H9 (cell line): ENCODE results near the gene GPR143. TPM values are rescaled to one million over a fixed set of nuclear protein-coding genes. Genes with fewer than 3 reads are reported as not detected.

ENCODE experiments used
- DNase-seq: peaks from one replicate; pipeline ENCODE4 v3.0.0-alpha.2; 2017
- H2AFZ ChIP-seq: one replicate; pipeline ENCODE4 v1.6.1; 2013; ENCODE audit warnings: mild to moderate bottlenecking, low read length, control low read depth, moderate library complexity
- H2AK5ac ChIP-seq: 2 replicates; pipeline ENCODE4 v1.6.1; 2013; ENCODE audit warnings: low read length, control low read depth, mixed read lengths; ENCODE audit not compliant: insufficient read length
- H2BK120ac ChIP-seq: one replicate; pipeline ENCODE4 v1.6.1; 2013; ENCODE audit warnings: low read depth, mild to moderate bottlenecking, low read length, control low read depth, inconsistent platforms; ENCODE audit not compliant: poor library complexity, severe bottlenecking
- H2BK12ac ChIP-seq: 2 replicates; pipeline ENCODE4 v1.6.1; 2013; ENCODE audit warnings: low read length, control low read depth, mixed read lengths, low read depth; ENCODE audit not compliant: insufficient read length
- H2BK15ac ChIP-seq: 2 replicates; pipeline ENCODE4 v1.6.1; 2013; ENCODE audit warnings: low read depth, low read length, control low read depth
- H2BK20ac ChIP-seq: one replicate; pipeline ENCODE4 v1.6.1; 2013; ENCODE audit warnings: low read depth, mild to moderate bottlenecking, low read length, control low read depth, inconsistent platforms; ENCODE audit not compliant: poor library complexity, severe bottlenecking
- H2BK5ac ChIP-seq: 2 replicates; pipeline ENCODE4 v1.6.1; 2013; ENCODE audit warnings: low read length, control low read depth, mixed read lengths; ENCODE audit not compliant: insufficient read length
- H3K14ac ChIP-seq: 2 replicates; pipeline ENCODE4 v1.6.1; 2013; ENCODE audit warnings: low read length, control low read depth; ENCODE audit not compliant: insufficient read depth
- H3K18ac ChIP-seq: 2 replicates; pipeline ENCODE4 v1.6.1; 2013; ENCODE audit warnings: low read depth, mild to moderate bottlenecking, mixed read lengths, low read length, control low read depth; ENCODE audit not compliant: insufficient read length
- H3K23ac ChIP-seq: 2 replicates; pipeline ENCODE4 v1.6.1; 2013; ENCODE audit warnings: low read length, control low read depth, mixed read lengths, low read depth; ENCODE audit not compliant: insufficient read length
- H3K23me2 ChIP-seq: 2 replicates; pipeline ENCODE4 v1.6.1; 2013; ENCODE audit warnings: low read depth, mild to moderate bottlenecking, mixed read lengths, low read length, control low read depth; ENCODE audit not compliant: insufficient read length, poor library complexity, severe bottlenecking
- H3K27ac ChIP-seq: 2 replicates; pipeline ENCODE4 v1.5.1; 2013; ENCODE audit warnings: low read length, control low read depth, mixed read lengths, low read depth; ENCODE audit not compliant: insufficient read length
- H3K27me3 ChIP-seq: 2 replicates; pipeline ENCODE4 v1.6.1; 2013; ENCODE audit warnings: low read length, control low read depth, inconsistent platforms; ENCODE audit not compliant: insufficient read depth
- H3K4ac ChIP-seq: 2 replicates; pipeline ENCODE4 v1.6.1; 2013; ENCODE audit warnings: low read depth, mild to moderate bottlenecking, control low read depth, inconsistent platforms, low read length, moderate library complexity
- H3K4me1 ChIP-seq: 2 replicates; pipeline ENCODE4 v1.6.1; 2013; ENCODE audit warnings: low read length, control low read depth, inconsistent platforms; ENCODE audit not compliant: insufficient read depth
- H3K4me2 ChIP-seq: 2 replicates; pipeline ENCODE4 v1.6.1; 2013; ENCODE audit warnings: low read length, control low read depth, mixed read lengths; ENCODE audit not compliant: insufficient read length, insufficient read depth
- H3K56ac ChIP-seq: 2 replicates; pipeline ENCODE4 v1.6.1; 2013; ENCODE audit warnings: low read depth, mild to moderate bottlenecking, mixed read lengths, low read length, control low read depth; ENCODE audit not compliant: insufficient read length
- H3K79me1 ChIP-seq: 2 replicates; pipeline ENCODE4 v1.6.1; 2013; ENCODE audit warnings: low read depth, mild to moderate bottlenecking, moderate library complexity, low read length, control low read depth, inconsistent platforms; ENCODE audit not compliant: insufficient read depth, poor library complexity, severe bottlenecking
- H3K79me2 ChIP-seq: 2 replicates; pipeline ENCODE4 v1.6.1; 2013; ENCODE audit warnings: low read length, control low read depth, inconsistent platforms; ENCODE audit not compliant: insufficient read depth
- H3K9ac ChIP-seq: 2 replicates; pipeline ENCODE4 v1.6.1; 2013; ENCODE audit warnings: low read length, control low read depth, mixed read lengths; ENCODE audit not compliant: insufficient read length; ENCODE audit errors: extremely low read depth
- H3K9me3 ChIP-seq: one replicate; pipeline ENCODE4 v1.6.1; 2013; ENCODE audit warnings: low read depth, low read length, inconsistent platforms; ENCODE audit not compliant: control insufficient read depth
- H3T11ph ChIP-seq: one replicate; pipeline ENCODE4 v1.6.1; 2013; ENCODE audit warnings: mild to moderate bottlenecking, low read length, control low read depth, inconsistent platforms
- H4K20me1 ChIP-seq: one replicate; pipeline ENCODE4 v1.6.1; 2013; ENCODE audit not compliant: control insufficient read depth, insufficient read length, insufficient read depth
- H4K5ac ChIP-seq: 2 replicates; pipeline ENCODE4 v1.6.1; 2013; ENCODE audit warnings: low read depth, mild to moderate bottlenecking, mixed read lengths, low read length, control low read depth; ENCODE audit not compliant: insufficient read length
- H4K8ac ChIP-seq: replicated peaks from 2 replicates; pipeline ENCODE4 v1.6.1; 2013; ENCODE audit warnings: low read length, control low read depth, mixed read lengths, low read depth; ENCODE audit not compliant: insufficient read length
- H4K91ac ChIP-seq: 2 replicates; pipeline ENCODE4 v1.6.1; 2013; ENCODE audit warnings: low read depth, mild to moderate bottlenecking, moderate library complexity, mixed read lengths, low read length, control low read depth; ENCODE audit not compliant: insufficient read length
- H3K27ac Mint-ChIP-seq, 3 experiments: 2 replicates in 2 of 3; 3 replicates in 1 of 3; pipeline ENCODE4 v1.8.0; 2020 to 2021; ENCODE audit warnings: mixed read lengths in 3 of 3, mild to moderate bottlenecking in 1 of 3, moderate library complexity in 1 of 3
- H3K27me3 Mint-ChIP-seq: 2 replicates; pipeline ENCODE4 v1.8.0; 2021; ENCODE audit warnings: low read depth, mild to moderate bottlenecking, moderate library complexity, mixed read lengths
- H3K36me3 Mint-ChIP-seq, 3 experiments: 2 replicates in 2 of 3; 3 replicates in 1 of 3; pipeline ENCODE4 v1.8.0; 2020 to 2021; ENCODE audit warnings: low read depth in 3 of 3, mixed read lengths in 3 of 3; ENCODE audit not compliant: insufficient read depth in 1 of 3
- H3K4me1 Mint-ChIP-seq, 2 experiments: 2 replicates each; pipeline ENCODE4 v1.8.0; 2020; ENCODE audit warnings: mixed read lengths in 2 of 2
- H3K4me3 Mint-ChIP-seq, 2 experiments: 2 replicates in 1 of 2; 3 replicates in 1 of 2; pipeline ENCODE4 v1.8.0; 2020 to 2021; ENCODE audit warnings: mild to moderate bottlenecking in 2 of 2, mixed read lengths in 2 of 2, moderate library complexity in 1 of 2
- H3K9me3 Mint-ChIP-seq, 2 experiments: 2 replicates in 1 of 2; 3 replicates in 1 of 2; pipeline ENCODE4 v1.8.0; 2020; ENCODE audit warnings: mild to moderate bottlenecking in 2 of 2, mixed read lengths in 2 of 2, moderate library complexity in 1 of 2
- CTCF ChIP-seq: fragments of 200-600 bp; sonication (generic); conservative IDR thresholded peaks from 3 replicates; pipeline ENCODE4 v1.8.0; 2021; ENCODE audit warnings: antibody characterized with exemption, mild to moderate bottlenecking
- WGBS: extraction: QIAGEN DNeasy Blood & Tissue Kit; methylation state at CpG from one replicate; pipeline ENCODE4 v1.1.7; 2013; ENCODE audit warnings: missing lambda C conversion rate, low lambda C conversion rate, mixed read lengths; ENCODE audit not compliant: insufficient read length; ENCODE audit errors: extremely low coverage; 5-methylcytosine and 5-hydroxymethylcytosine counted together
- total RNA-seq: library from RNA; stranded (reverse); gene quantifications from 2 replicates; pipeline ENCODE4 v1.2.1, GENCODE V29; 2021

Gene GPR143
- total RNA-seq, 1 experiment from 2014 or later = 7.1 TPM

- Histone ChIP-seq H4K20me1 (no peaks in the 10 kb centered on the region), H3K27me3 (no peaks in the 10 kb centered on the region), H3K4ac (no peak overlapping the region), H3K9me3 (no peaks in the 10 kb centered on the region), H2BK5ac (no peak overlapping the region), H4K8ac (no peak overlapping the region), H3K18ac (no peak overlapping the region), H3K56ac (no peak overlapping the region), H3K9ac (no peak overlapping the region), H3K27ac (no peak overlapping the region), H3K4me2 (no peak overlapping the region), H3K4me1 (no peaks in the 10 kb centered on the region), H3K23me2 (no peaks in the 10 kb centered on the region), H2AFZ (no peak overlapping the region), H2BK20ac (no peak overlapping the region), H2BK15ac (no peak overlapping the region), H4K5ac (no peak overlapping the region), H3K14ac (no peak overlapping the region), H2BK12ac (no peak overlapping the region), H3K23ac (no peak overlapping the region), H3T11ph (no peak overlapping the region), H2AK5ac (no peak overlapping the region), H4K91ac (no peak overlapping the region), H2BK120ac (no peak overlapping the region), H3K79me1 (no peaks in the 10 kb centered on the region), H3K79me2 (peaks cover 2% of the 10 kb centered on the region; the same call in 1 of the 2 replicates)
- no peak overlapping the region for H3K4me3 Mint-ChIP-seq
- H3K27ac Mint-ChIP-seq = no peak overlapping the region
- no peaks in the 10 kb centered on the region; the same call in 1 of the 2 replicates for H3K27me3 Mint-ChIP-seq
- H3K36me3 Mint-ChIP-seq = peaks cover 4 to 18% (median 4%) of the 10 kb centered on the region in 3 experiments; a peak in 5 of 7 replicates
- no peak for TF ChIP-seq CTCF
- peaks cover 0 to 4% of the 10 kb centered on the region in 2 experiments; a peak in 2 of 4 replicates for H3K4me1 Mint-ChIP-seq
- WGBS = no CpG with 5 or more reads among the region's 7 CpGs
- no peak for DNase-seq
- H3K9me3 Mint-ChIP-seq = peaks cover 25 to 51% of the 10 kb centered on the region in 2 experiments
Measured at GRCh38 chrX:9757366-9757765, 8.3 kb downstream of the GPR143 start.
